SK-N-SH (cell line): ENCODE measurements around the gene APOL4. TPM values are rescaled to one million over a fixed set of nuclear protein-coding genes. Genes with fewer than 3 reads are reported as not detected.
"Not testable (repeated sequence)": the region's sequence is repeated elsewhere in the genome, so short reads cannot be mapped to it uniquely, and the experiment has no call there.

Experiments used
- CTCF ChIA-PET: fragments of 300-600, 350-600 bp; formaldehyde crosslinking; extraction: SDS; loops from one replicate; lab custom pipeline; 2021; lab: Yijun Ruan, JAX
- POLR2A ChIA-PET: fragments of 350-600 bp; sonication (Branson Sonifier 250); formaldehyde crosslinking; extraction: SDS; loops from one replicate; lab custom pipeline; 2020; ENCODE audit warnings: antibody characterized with exemption, inconsistent platforms; lab: Yijun Ruan, JAX
- DNase-seq: peaks from one replicate; pipeline ENCODE4 v3.0.0; 2012
- H2AFZ ChIP-seq: fragments of 200-600 bp; sonication (generic); 2 replicates; pipeline ENCODE4 v1.8.1; 2016; ENCODE audit warnings: antibody characterized with exemption, mild to moderate bottlenecking, low read depth
- H3F3A ChIP-seq: fragments of 200-600 bp; sonication (generic); replicated peaks from 2 replicates; pipeline ENCODE3; 2016; ENCODE audit warnings: antibody characterized with exemption, mild to moderate bottlenecking; ENCODE audit not compliant: insufficient read depth
- H3K27ac ChIP-seq, 2 experiments: fragments of 200-500 bp in 1 of 2; fragments of 200-600 bp in 1 of 2; sonication (Bioruptor generic) in 1 of 2; sonication (generic), shearing (Covaris generic) in 1 of 2; 2 replicates each; pipeline versions ENCODE4 v1.5.1 to v1.6.1; 2014 to 2016; ENCODE audit warnings: low read depth in 2 of 2, inconsistent platforms in 1 of 2, low read length in 1 of 2, mild to moderate bottlenecking in 1 of 2, mixed read lengths in 1 of 2
- H3K27me3 ChIP-seq: fragments of 200-600 bp; sonication (generic), shearing (Covaris generic); 2 replicates; pipeline ENCODE4 v1.6.1; 2016; ENCODE audit warnings: mixed run types; ENCODE audit not compliant: insufficient read depth
- H3K36me3 ChIP-seq, 2 experiments: fragments of 200-500 bp in 1 of 2; fragments of 200-600 bp in 1 of 2; sonication (Bioruptor generic) in 1 of 2; sonication (generic) in 1 of 2; replicated peaks in 1 of 2; 2 replicates each; pipeline versions ENCODE3 to v1.5.1; 2014 to 2016; ENCODE audit warnings: low read length in 1 of 2, mild to moderate bottlenecking in 1 of 2; ENCODE audit not compliant: insufficient read depth in 2 of 2, control insufficient read depth in 1 of 2
- H3K4me1 ChIP-seq, 2 experiments: fragments of 200-500 bp in 1 of 2; fragments of 200-600 bp in 1 of 2; sonication (Bioruptor generic) in 1 of 2; sonication (generic), shearing (Covaris generic) in 1 of 2; 2 replicates each; pipeline versions ENCODE4 v1.5.1 to v1.6.1; 2014 to 2016; ENCODE audit warnings: low read depth in 1 of 2, low read length in 1 of 2, mixed run types in 1 of 2; ENCODE audit not compliant: insufficient read depth in 2 of 2, control insufficient read depth in 1 of 2
- H3K4me2 ChIP-seq: fragments of 200-600 bp; sonication (generic), shearing (Covaris generic); 2 replicates; pipeline ENCODE4 v1.6.1; 2017; ENCODE audit warnings: mixed run types
- H3K4me3 ChIP-seq, 2 experiments: fragments of 200-500 bp in 1 of 2; fragments of 200-600 bp in 1 of 2; sonication (Bioruptor generic) in 1 of 2; sonication (generic), shearing (Covaris generic) in 1 of 2; 2 replicates each; pipeline versions ENCODE4 v1.5.1 to v1.8.1; 2014 to 2016; ENCODE audit warnings: low read depth in 2 of 2, inconsistent platforms in 1 of 2, low read length in 1 of 2, mild to moderate bottlenecking in 1 of 2, mixed read lengths in 1 of 2, moderate library complexity in 1 of 2
- H3K79me2 ChIP-seq: fragments of 200-600 bp; sonication (generic); 2 replicates; pipeline ENCODE4 v1.8.1; 2017; ENCODE audit warnings: mild to moderate bottlenecking; ENCODE audit not compliant: insufficient read depth
- H3K9ac ChIP-seq: fragments of 200-600 bp; sonication (generic); 2 replicates; pipeline ENCODE4 v1.6.1; 2017; ENCODE audit warnings: mixed run types
- H3K9me2 ChIP-seq: fragments of 200-600 bp; sonication (generic); 2 replicates; pipeline ENCODE4 v1.6.1; 2017; ENCODE audit warnings: mixed run types
- H3K9me3 ChIP-seq: fragments of 200-600 bp; sonication (generic); 2 replicates; pipeline ENCODE4 v1.6.1; 2017; ENCODE audit warnings: mixed run types, mild to moderate bottlenecking, moderate library complexity
- H4K20me1 ChIP-seq: fragments of 200-600 bp; sonication (generic); 2 replicates; pipeline ENCODE4 v1.6.1; 2017; ENCODE audit warnings: mild to moderate bottlenecking, mixed run types; ENCODE audit not compliant: insufficient read depth
- CHD2 ChIP-seq: fragments of 150-350 bp; IDR thresholded peaks from 2 replicates; pipeline ENCODE4 v1.6.1; 2018; ENCODE audit warnings: low read length; ENCODE audit not compliant: partially characterized antibody
- CTCF ChIP-seq: fragments of 200-600 bp; sonication (generic); IDR thresholded peaks from 2 replicates; pipeline ENCODE4 v1.6.1; 2017; ENCODE audit warnings: antibody characterized with exemption, mild to moderate bottlenecking, moderate library complexity
- ELF1 ChIP-seq: IDR thresholded peaks from 2 replicates; pipeline ENCODE4 v1.4.0; 2012
- EZH2phosphoT487 ChIP-seq: fragments of 200-600 bp; sonication (generic); IDR thresholded peaks from 2 replicates; pipeline ENCODE4 v1.6.1; 2017; ENCODE audit warnings: low read depth, mixed run types, mild to moderate bottlenecking, antibody characterized with exemption, moderate library complexity, borderline replicate concordance
- FOXJ3 ChIP-seq: sonication (generic); formaldehyde crosslinking; IDR thresholded peaks from 2 replicates; pipeline ENCODE4 v1.5.1; 2020; ENCODE audit warnings: mild to moderate bottlenecking, missing genetic modification reagents
- GABPA ChIP-seq: IDR thresholded peaks from 2 replicates; pipeline ENCODE4 v1.4.0; 2012; ENCODE audit warnings: low read depth, mild to moderate bottlenecking
- MEF2A ChIP-seq: IDR thresholded peaks from 2 replicates; pipeline ENCODE4 v1.4.0; 2012; ENCODE audit warnings: low read depth, borderline replicate concordance
- MXI1 ChIP-seq: IDR thresholded peaks from 2 replicates; pipeline ENCODE4 v1.6.1; 2012; ENCODE audit warnings: mild to moderate bottlenecking, low read depth, low read length, improper control_type of control experiment
- NFIC ChIP-seq: IDR thresholded peaks from 2 replicates; pipeline ENCODE4 v1.4.0; 2012; ENCODE audit warnings: borderline replicate concordance
- NRF1 ChIP-seq: IDR thresholded peaks from 2 replicates; pipeline ENCODE4 v1.6.1; 2012; ENCODE audit warnings: low read depth, mild to moderate bottlenecking, low read length
- RAD21 ChIP-seq: IDR thresholded peaks from 2 replicates; pipeline ENCODE4 v1.6.1; 2012; ENCODE audit warnings: mild to moderate bottlenecking, low read length
- RFX5 ChIP-seq: IDR thresholded peaks from 2 replicates; pipeline ENCODE4 v1.6.1; 2012; ENCODE audit warnings: mild to moderate bottlenecking, improper control_type of control experiment, low read length
- SIN3A ChIP-seq: IDR thresholded peaks from 2 replicates; pipeline ENCODE4 v1.6.1; 2012; ENCODE audit warnings: low read depth, mild to moderate bottlenecking, low read length, moderate library complexity, borderline replicate concordance
- SMC3 ChIP-seq: IDR thresholded peaks from 2 replicates; pipeline ENCODE4 v1.6.1; 2012; ENCODE audit warnings: low read depth, low read length, improper control_type of control experiment
- TAF1 ChIP-seq: IDR thresholded peaks from 2 replicates; pipeline ENCODE4 v1.6.1; 2012; ENCODE audit warnings: low read depth, mild to moderate bottlenecking, low read length, moderate library complexity, borderline replicate concordance
- USF2 ChIP-seq: fragments of 150-350 bp; IDR thresholded peaks from 2 replicates; pipeline ENCODE4 v1.6.1; 2017; ENCODE audit warnings: antibody characterized with exemption, low read length, low read depth, borderline replicate concordance
- YY1 ChIP-seq: IDR thresholded peaks from 2 replicates; pipeline ENCODE4 v1.4.0; 2012; ENCODE audit warnings: low read depth, mild to moderate bottlenecking
- WGBS: methylation state at CpG from one replicate; pipeline ENCODE4 v1.1.6; 2017; ENCODE audit warnings: low lambda C conversion rate; 5-methylcytosine and 5-hydroxymethylcytosine counted together
- polyA plus RNA-seq, 3 experiments: library from polyadenylated mRNA; depleted of rRNA; stranded (reverse); fragments of >200 nt; gene quantifications; 2 replicates each; pipeline ENCODE4 v1.2.3, GENCODE V29; 2012
- TF ChIP-seq, protein P1 (sequence below): IDR thresholded peaks from 2 replicates; pipeline ENCODE4 v1.6.1; 2012; ENCODE audit warnings: mild to moderate bottlenecking, low read depth, low read length, moderate library complexity
- TF ChIP-seq, protein P2 (sequence below): IDR thresholded peaks from 2 replicates; pipeline ENCODE4 v1.4.0; 2012; ENCODE audit warnings: low read depth, borderline replicate concordance

The APOL4 gene
- polyA plus RNA-seq, 1 of the 3 experiments (the other 2 are of a cell fraction) = 0.08 TPM

- ChIA-PET POLR2A (no interaction called here), CTCF (interaction anchor here (1.1 to 2.8 kb wide), 4 partner anchors 8 to 95 kb away, joined by 3 to 10 read pairs (median 4); no protein-coding TSS in a partner anchor)
- Histone ChIP-seq H2AFZ (no peak overlapping the region), H3K9me2 (no peaks in the 10 kb centered on the region), H3K4me3 (no peak overlapping the region), H3K9me3 (no peaks in the 10 kb centered on the region), H3F3A (no peaks in the 10 kb centered on the region), H3K36me3 (no peaks in the 10 kb centered on the region), H3K9ac (no peak overlapping the region), H3K4me1 (peaks cover 0 to 5% of the 10 kb centered on the region in 2 experiments; a peak in 1 of 4 replicates), H4K20me1 (no peaks in the 10 kb centered on the region), H3K27me3 (no peaks in the 10 kb centered on the region; the same call in 1 of the 2 replicates), H3K4me2 (no peak overlapping the region), H3K27ac (no peak overlapping the region), H3K79me2 (no peaks in the 10 kb centered on the region)
- DNase-seq = no peak
- TF ChIP-seq ELF1 (no peak), CTCF (no peak), EZH2phosphoT487 (no peak), NRF1 (no peak), GABPA (no peak), MXI1 (no peak), SIN3A (no peak), FOXJ3 (CRISPR knock-in tag) (no peak), YY1 (no peak), TAF1 (no peak), RAD21 (no peak), CHD2 (no peak), USF2 (no peak), MEF2A (no peak), RFX5 (no peak), NFIC (no peak), SMC3 (no peak)
- TF ChIP-seq, protein P1, sequence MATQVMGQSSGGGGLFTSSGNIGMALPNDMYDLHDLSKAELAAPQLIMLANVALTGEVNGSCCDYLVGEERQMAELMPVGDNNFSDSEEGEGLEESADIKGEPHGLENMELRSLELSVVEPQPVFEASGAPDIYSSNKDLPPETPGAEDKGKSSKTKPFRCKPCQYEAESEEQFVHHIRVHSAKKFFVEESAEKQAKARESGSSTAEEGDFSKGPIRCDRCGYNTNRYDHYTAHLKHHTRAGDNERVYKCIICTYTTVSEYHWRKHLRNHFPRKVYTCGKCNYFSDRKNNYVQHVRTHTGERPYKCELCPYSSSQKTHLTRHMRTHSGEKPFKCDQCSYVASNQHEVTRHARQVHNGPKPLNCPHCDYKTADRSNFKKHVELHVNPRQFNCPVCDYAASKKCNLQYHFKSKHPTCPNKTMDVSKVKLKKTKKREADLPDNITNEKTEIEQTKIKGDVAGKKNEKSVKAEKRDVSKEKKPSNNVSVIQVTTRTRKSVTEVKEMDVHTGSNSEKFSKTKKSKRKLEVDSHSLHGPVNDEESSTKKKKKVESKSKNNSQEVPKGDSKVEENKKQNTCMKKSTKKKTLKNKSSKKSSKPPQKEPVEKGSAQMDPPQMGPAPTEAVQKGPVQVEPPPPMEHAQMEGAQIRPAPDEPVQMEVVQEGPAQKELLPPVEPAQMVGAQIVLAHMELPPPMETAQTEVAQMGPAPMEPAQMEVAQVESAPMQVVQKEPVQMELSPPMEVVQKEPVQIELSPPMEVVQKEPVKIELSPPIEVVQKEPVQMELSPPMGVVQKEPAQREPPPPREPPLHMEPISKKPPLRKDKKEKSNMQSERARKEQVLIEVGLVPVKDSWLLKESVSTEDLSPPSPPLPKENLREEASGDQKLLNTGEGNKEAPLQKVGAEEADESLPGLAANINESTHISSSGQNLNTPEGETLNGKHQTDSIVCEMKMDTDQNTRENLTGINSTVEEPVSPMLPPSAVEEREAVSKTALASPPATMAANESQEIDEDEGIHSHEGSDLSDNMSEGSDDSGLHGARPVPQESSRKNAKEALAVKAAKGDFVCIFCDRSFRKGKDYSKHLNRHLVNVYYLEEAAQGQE = no peak
- TF ChIP-seq, protein P2, sequence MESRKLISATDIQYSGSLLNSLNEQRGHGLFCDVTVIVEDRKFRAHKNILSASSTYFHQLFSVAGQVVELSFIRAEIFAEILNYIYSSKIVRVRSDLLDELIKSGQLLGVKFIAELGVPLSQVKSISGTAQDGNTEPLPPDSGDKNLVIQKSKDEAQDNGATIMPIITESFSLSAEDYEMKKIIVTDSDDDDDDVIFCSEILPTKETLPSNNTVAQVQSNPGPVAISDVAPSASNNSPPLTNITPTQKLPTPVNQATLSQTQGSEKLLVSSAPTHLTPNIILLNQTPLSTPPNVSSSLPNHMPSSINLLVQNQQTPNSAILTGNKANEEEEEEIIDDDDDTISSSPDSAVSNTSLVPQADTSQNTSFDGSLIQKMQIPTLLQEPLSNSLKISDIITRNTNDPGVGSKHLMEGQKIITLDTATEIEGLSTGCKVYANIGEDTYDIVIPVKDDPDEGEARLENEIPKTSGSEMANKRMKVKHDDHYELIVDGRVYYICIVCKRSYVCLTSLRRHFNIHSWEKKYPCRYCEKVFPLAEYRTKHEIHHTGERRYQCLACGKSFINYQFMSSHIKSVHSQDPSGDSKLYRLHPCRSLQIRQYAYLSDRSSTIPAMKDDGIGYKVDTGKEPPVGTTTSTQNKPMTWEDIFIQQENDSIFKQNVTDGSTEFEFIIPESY = no peak
- WGBS = 74% methylated on average over 11 of the region's 17 CpGs
Observed at GRCh38 chr22:36191106-36191836, 10.3 kb downstream of the APOL4 start.

DNA sequence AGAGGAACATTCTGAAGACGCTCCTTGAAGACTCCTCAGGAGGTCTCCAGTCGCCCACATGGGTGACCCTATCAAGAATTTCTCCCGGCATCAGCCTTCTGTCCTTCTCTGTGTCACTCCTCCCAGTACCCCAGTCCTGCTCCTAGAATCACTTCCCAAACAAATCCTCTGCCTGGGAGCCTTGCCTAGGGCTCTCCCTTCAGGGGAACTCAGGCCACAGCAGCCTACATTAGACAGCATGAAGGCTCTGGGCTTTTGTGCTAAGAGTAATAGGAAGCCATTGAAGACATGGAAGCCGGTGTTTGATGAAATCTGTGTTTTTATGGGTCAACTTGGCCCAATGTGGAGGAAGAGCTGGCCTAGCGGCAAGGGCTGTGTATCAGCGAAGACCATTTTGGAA lies 13.7 kb downstream of the APOL4 start:
- POLR2A ChIA-PET, H3K79me2 ChIP-seq, H4K20me1 ChIP-seq, H3K9ac ChIP-seq, H3K36me3 ChIP-seq, H3K4me1 ChIP-seq, H2AFZ ChIP-seq, H3F3A ChIP-seq, H3K4me2 ChIP-seq, H3K27me3 ChIP-seq, H3K27ac ChIP-seq, H3K9me2 ChIP-seq, DNase-seq, H3K4me3 ChIP-seq, H3K9me3 ChIP-seq: not testable (repeated sequence)
- WGBS = 63% methylated on average over 3 of the region's 6 CpGs
- CTCF ChIA-PET = interaction anchor here (0.7 to 1.5 kb wide), 3 partner anchors 10 to 51 kb away, joined by 3 to 5 read pairs (median 4); partner anchors contain the start of gene APOL2
